Measurements from ENCODE around the gene DGKD.

GRCh38 chr2:233328922-233329321 is 25.4 kb upstream of the DGKD start:
- no peak for TF ChIP-seq CTCF (IDR thresholded peaks at IDR 0.05; ENCODE audit: low read depth, low read length)
- TF ChIP-seq EZH2phosphoT487 (IDR thresholded peaks at IDR 0.05; ENCODE audit: low read depth), result no peak

All from OCI-LY3 (cell line).